Occipital lobe (tissue), 2 donors: ENCODE results near the gene LITAF. TPM values are rescaled to one million over a fixed set of nuclear protein-coding genes. Genes with fewer than 3 reads are reported as not detected.
"Not testable (repeated sequence)": the region's sequence is repeated elsewhere in the genome, so short reads cannot be mapped to it uniquely, and the experiment has no call there.

Experiments used
- DNase-seq: peaks from one replicate; lab custom pipeline; 2025; lab: John Stamatoyannopoulos, UW
- total RNA-seq: library from RNA; depleted of rRNA; stranded (reverse); fragments of >200 nt; gene quantifications from one replicate; pipeline ENCODE4 v1.2.3, GENCODE V29; 2014

The LITAF gene
- total RNA-seq, 1 donor from 2014 or later, result 13.7 TPM

DNA sequence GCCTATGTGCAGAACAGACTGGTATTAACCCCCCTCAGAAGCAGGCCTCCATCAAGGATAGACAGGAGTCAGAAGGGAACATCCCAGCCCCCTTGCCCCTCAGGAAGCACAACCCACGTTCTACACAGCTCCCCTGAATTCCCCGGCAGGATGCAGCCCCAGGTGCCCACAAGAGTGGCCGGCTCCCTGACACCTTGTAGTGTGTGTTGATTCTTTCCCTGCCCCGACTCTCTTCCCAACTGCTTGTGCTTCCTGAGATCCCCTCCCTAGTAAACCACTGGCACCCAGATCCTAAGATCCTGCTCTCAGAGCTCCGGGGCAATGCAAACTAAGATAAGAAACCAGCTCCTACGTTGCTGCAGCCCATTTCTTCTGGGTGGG lies 34.8 kb upstream of the LITAF start:
- no peak for DNase-seq

GRCh38 chr16:11620243-11621003 lies 33.7 kb upstream of the LITAF start:
- no peak for DNase-seq

DNA sequence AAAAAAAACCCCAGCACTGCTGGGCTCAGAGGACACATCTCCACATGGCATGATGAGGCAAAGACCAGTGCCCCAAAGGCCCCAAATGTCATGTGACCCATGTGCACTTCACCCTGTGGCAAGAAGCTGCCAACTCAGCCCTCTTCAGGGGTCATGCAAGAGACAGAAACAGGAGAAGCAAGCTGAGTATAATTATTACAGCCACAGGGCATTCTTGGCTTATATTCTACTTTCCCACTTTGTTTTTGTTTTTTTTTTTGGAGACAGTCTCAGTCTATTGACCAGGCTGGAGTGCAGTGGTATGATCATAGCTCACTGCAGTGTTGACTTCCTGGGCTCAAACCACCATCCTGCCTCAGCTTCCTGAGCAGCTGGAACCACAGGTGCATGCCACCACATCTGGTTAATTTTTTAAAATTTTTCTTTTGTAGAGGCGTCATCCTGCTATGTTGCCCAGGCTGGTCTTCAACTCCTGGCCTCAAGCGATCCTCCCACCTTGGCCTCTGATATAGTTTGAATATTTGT lies 32.7 kb upstream of the LITAF start:
- DNase-seq, result no peak

DNA sequence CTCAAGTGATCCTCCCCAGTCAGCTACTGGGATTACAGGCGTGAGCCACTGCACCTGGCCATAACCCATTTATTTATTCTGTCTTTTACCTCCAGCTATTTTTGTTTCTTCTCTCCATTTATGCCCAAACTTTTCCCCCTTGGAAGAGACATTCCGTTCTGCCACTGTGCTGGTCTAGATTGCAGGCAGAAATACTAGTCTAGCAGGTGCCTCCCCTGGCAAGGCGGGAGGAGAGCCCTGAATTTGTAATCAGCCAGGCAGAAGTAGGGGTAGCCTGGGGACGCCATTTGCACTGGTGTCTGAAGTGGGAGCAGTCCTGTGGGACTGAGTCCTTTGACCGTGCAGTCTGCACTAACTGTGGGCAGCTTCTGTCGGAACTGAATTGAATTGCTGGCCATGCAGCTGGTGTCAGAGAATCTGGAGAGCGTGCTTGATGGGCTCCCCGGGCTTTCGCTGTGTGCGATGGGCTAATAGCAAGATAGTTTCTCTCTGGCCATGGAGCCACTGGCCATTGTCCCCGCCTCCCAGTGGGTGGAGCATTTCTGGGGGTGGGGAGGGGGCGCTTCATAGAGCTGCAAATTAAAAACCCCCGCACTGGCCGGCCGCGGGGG lies 31.5 kb upstream of the LITAF start:
- DNase-seq, result no peak

DNA sequence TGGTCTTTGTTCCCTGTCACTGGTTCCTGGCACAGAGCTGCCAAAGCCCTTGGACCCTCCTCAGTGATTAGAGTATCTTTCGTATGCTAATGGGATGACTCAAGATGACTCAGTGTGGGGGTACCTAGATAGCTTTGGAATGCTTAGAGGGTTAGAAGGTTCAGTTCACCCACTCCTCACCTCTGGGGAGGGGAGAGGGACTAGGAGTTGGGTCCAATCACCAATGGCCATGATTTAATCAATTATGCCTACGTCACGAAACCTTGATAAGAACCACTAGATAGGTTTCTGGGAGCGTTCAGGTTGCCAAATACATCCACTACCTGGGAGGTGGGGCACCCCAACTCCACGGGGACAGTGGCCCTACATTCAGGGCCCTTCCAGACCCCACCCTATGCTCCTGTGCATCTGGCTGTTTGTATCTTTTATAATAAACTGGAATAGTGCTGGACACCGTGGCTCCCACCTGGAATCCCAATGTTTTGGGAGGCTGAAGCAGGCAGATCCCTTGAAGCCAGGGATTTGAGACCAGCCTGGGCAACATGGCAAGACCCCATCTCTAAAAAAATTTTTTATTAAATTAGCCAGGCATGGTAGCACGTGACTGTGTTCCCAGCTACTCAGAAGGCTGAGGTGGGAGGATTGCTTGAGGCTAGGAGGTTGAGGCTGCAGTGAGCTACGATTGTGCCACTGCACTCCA lies 29.2 kb upstream of the LITAF start:
- DNase-seq, result no peak

DNA sequence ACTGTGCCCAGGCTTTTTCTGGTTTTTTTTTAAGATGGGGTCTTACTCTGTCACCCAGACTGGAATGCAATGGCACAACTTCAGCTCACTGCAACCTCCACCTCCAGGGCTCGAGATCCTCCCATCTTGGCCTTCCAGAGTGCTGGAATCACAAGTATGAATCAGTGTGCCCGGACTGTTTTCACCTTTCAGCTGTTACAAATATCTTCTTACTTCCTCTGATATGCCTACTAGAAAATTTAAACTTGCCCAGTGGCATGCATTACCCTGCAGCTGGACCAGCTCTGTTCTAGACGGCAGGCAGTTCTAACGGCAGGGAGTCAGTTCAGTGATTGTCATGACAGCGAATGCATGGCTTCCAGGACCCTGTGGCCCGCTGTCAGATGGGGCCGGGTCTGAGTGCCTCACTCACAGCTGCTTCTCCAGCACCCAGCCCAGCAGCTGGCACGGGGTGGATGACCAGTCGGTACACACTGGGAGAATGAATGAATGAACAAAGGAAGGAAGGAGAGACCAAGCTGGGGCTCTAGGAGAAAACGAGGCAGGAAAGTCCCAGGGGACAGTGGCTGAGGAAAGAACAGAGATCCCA lies 28.0 kb upstream of the LITAF start:
- no peak for DNase-seq

DNA sequence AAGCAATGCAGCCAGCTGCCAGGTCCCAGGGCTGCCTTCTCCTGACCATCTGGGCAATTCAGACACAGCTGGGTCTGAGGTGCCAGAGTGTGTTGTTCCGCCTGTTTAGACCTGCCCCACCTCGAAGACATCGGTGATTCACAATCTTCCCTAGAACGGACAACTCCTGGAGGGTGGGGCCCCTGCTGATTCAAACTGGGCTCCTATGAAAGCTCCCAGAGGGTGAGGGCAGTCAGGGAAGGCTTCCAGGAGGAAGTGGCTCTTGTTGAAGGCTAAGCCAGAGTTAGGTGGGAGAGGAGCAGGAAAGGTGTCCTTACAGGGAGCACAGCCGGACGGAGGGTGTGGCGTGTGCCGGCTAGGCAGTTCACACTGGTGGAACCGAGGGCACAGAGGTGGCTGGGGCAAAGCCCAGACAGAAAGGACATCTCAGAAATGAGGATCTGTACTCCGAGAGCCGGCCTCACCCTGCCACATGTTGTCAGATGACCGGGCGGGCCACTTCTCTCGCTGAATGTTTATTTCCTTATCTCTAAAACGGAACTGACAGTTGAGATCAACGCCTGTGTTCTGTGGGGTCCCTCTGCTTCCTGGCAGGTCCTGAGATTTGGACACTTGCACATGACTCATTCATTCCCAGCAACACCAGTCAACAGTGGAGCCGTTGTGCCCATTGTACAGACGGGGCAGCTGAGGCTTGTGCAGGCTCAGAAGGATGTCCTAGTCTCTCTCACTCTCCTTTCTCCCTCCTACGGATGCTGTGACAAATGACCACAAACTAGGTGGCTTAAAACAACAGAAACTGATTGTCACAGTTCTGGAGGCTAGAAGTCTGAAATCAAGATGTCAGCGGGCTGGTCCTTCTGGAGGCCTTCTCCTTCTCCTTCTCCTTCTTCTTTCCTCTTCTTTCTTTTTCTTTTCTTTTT lies 26.9 kb upstream of the LITAF start:
- DNase-seq, result no peak

- DNase-seq, result no peak
Measured at GRCh38 chr16:11612665-11613025, 25.9 kb upstream of the LITAF start.

- DNase-seq, result no peak
Measured at GRCh38 chr16:11611871-11612664, 25.3 kb upstream of the LITAF start.

GRCh38 chr16:11610580-11610979 lies 23.9 kb upstream of the LITAF start:
- DNase-seq, result no peak

DNA sequence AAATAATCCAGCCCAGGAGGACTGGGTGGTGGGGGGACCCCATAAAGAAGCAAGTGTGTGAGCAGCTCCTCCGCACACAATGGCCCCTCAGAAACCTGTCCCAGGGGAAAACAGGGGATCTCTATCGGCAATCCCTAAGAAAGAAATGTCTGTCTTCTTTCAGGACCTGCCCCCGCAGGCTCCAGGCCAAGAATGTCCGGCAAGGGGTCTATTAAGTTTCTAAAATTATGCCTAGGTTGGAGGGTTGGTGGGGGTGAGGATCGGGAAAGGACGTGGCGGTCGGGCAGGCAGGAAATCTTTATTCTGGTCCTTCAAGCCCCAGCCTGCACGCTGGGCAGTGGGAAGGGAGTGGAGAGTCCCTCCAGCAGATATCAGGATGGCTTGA lies 23.4 kb upstream of the LITAF start:
- DNase-seq, result no peak

DNA sequence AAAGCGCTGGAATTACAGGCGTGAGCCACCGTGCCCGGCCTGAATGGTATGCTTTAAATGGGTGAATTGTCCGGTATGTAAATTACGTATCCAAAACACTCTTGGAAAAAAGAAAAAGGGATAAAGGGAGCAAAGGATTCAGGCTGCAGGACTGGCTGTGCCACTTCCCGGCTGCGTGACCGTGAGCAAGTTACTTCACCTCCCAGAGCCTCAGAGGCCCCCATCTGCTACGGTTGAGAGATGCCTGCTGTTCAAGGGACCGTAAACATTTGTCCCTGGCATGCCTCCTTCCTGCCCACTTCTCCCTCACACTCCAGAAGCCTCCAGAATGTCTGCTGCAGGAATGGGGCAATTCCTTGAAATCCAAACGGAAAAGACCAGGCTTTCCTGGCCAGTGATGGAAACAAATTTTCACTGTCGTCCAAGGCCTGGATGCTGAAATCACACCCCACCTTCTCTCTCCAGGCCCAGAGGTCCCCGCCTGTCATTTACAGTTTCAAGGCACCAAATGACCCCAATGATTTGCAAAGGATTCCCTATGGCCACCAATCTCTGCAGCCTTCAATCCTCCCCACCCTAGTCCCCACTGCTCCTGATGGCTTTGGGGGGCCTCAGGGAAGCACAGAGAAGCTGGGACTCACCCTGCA lies 22.9 kb upstream of the LITAF start:
- no peak for DNase-seq

- DNase-seq, result no peak
Measured at GRCh38 chr16:11605891-11606290, 19.2 kb upstream of the LITAF start.

DNA sequence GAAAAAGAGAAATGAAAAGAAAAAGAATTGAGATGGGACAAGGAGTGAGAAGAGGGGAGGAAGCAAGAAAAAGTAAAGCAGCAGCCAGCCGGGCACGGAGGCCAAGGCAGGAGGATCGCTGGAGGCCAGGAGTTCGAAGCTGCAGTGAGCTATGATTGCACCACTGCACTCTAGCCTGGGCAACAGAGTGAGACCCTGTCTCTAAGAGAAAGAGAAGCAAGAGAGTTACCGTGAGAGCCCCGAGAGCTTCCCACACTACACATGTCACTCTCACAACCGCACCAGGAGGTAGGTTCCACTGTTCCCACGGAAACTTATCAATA lies 18.8 kb upstream of the LITAF start:
- no peak for DNase-seq

GRCh38 chr16:11604783-11605563 lies 18.3 kb upstream of the LITAF start:
- no peak for DNase-seq

DNA sequence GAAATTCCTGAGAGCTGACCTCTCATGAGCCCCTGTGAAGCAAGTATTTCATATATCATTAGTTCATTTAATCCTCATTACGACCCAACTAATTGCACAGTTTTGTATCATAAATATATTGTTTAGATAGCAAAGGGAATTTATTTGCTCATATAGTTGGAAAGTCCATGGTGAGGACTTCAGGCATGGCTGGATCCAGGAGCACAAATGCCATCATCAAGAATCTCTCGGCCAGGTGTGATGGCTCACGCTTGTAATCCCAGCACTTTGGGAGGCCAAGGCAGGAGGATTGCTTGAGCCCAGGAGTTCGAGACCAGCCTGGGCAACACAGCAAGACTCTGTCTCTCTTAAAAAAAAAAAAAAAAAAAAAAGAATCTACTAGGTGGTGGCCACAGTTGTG lies 17.6 kb upstream of the LITAF start:
- not testable (repeated sequence) for DNase-seq

DNA sequence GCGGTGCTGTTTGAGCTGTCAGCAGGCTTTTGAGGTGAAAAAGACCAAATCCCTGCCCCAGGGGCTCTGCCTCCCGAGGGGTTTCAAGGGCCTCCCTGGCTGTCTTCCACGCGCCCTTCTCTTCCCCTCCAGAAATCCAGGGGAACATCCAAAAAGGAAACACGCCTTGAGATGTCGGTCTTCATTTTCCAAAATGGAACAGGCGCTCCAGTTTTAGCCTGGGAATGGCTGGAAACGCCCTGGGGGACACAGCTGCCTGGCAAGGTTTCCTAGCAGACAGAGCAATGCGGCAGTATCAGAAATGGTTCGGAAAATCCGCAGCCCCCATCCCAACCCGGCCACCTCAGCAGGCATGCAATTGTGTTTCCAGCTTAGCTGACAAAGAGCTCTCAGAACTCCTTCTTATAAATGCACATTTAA lies 16.6 kb upstream of the LITAF start:
- DNase-seq, result no peak

DNA sequence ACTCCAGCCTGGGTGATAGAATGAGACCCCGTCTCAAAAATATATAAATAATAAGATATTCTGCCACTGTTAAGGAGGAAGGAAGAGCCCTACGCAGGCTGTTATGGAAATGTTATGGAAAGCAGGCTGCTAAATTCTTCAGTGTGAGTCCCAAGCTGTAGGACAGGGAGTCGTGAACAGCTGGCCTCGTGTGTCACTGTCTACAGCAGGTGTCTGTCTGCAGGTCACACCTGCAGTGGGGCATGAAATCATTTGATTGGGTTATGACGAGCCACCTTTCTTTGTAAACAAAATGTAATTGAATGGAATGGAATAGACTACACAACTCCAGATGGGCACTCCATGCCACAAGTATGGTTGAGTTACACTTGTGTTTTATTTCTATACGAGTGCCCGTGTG lies 15.6 kb upstream of the LITAF start:
- DNase-seq, result no peak

- DNase-seq, result no peak
Measured at GRCh38 chr16:11601911-11602310, 15.2 kb upstream of the LITAF start.
